Measurements from ENCODE around the gene CYP1A1.
"Not testable (repeated sequence)": the region's sequence is repeated elsewhere in the genome, so short reads cannot be mapped to it uniquely, and the experiment has no call there.

CYP1A1 gene

GRCh38 chr15:74735305-74735704, 10.0 kb upstream of the CYP1A1 start:
- no peak for DNase-seq

- no peak for DNase-seq
Observed at GRCh38 chr15:74733269-74733668, 7.9 kb upstream of the CYP1A1 start.

GRCh38 chr15:74732846-74733245, 7.5 kb upstream of the CYP1A1 start:
- no peak for DNase-seq

- DNase-seq: no peak
Observed at GRCh38 chr15:74730619-74731316, 5.4 kb upstream of the CYP1A1 start.

- DNase-seq: not testable (repeated sequence)
Observed at GRCh38 chr15:74729372-74729771, 4.0 kb upstream of the CYP1A1 start.

GRCh38 chr15:74728699-74729098, 3.4 kb upstream of the CYP1A1 start:
- not testable (repeated sequence) for DNase-seq

- DNase-seq: no peak
Observed at GRCh38 chr15:74727727-74728126, 2.4 kb upstream of the CYP1A1 start.

GRCh38 chr15:74726774-74727164, 1.4 kb upstream of the CYP1A1 start:
- no peak for DNase-seq

GRCh38 chr15:74725845-74726773, 781 bp upstream of the CYP1A1 start:
- DNase-seq: no peak

- no peak for DNase-seq
Observed at GRCh38 chr15:74724570-74725224, 631 bp downstream of the CYP1A1 start.

GRCh38 chr15:74723754-74724334, 1.5 kb downstream of the CYP1A1 start:
- peak; percentile 14 for DNase-seq

GRCh38 chr15:74723187-74723586, 2.1 kb downstream of the CYP1A1 start:
- no peak for DNase-seq

- DNase-seq: no peak
Observed at GRCh38 chr15:74722591-74722990, 2.7 kb downstream of the CYP1A1 start.

GRCh38 chr15:74716651-74717050, 8.7 kb downstream of the CYP1A1 start:
- no peak for DNase-seq

- DNase-seq: no peak
Observed at GRCh38 chr15:74712311-74712710, 13.0 kb downstream of the CYP1A1 start.

GRCh38 chr15:74710319-74711094, 14.8 kb downstream of the CYP1A1 start:
- no peak for DNase-seq

GRCh38 chr15:74709892-74710291, 15.4 kb downstream of the CYP1A1 start:
- DNase-seq: no peak

- no peak for DNase-seq
Observed at GRCh38 chr15:74709011-74709410, 16.3 kb downstream of the CYP1A1 start.

GRCh38 chr15:74696808-74697207, 28.5 kb downstream of the CYP1A1 start:
- DNase-seq: no peak

- DNase-seq: no peak
Observed at GRCh38 chr15:74696398-74696729, 29.0 kb downstream of the CYP1A1 start.

- DNase-seq: peak; percentile 30
Observed at GRCh38 chr15:74695597-74696397, 29.5 kb downstream of the CYP1A1 start, which contains the start of gene EDC3. TSS of gene EDC3 (minus strand) at chr15:74696024. CDS start at chr15:74675124, 20,900 bp downstream.

- DNase-seq: no peak
Observed at GRCh38 chr15:74692327-74692726, 33.0 kb downstream of the CYP1A1 start.

All from NCI-H1417 treated with DMSO at 0.1 percent for 48 hours (cell line).